WTC11 (cell line): ENCODE results near the gene CYP11A1. TPM values are rescaled to one million over a fixed set of nuclear protein-coding genes. Genes with fewer than 3 reads are reported as not detected.
"Not testable (repeated sequence)": the region's sequence is repeated elsewhere in the genome, so short reads cannot be mapped to it uniquely, and the experiment has no call there.

Experiments
- ATAC-seq: fragments of 200-7000 bp; cut with Tn5 transposase; 2 replicates; pipeline ENCODE4 v1.10.0; 2021; ENCODE audit warnings: mild to moderate bottlenecking, moderate library complexity
- CTCF ChIA-PET: fragments of 300-600 bp; sonication (Branson Sonifier 250); formaldehyde crosslinking; loops from one replicate; lab custom pipeline; 2021; ENCODE audit warnings: antibody characterized with exemption; lab: Charles Lee
- POLR2A ChIA-PET: fragments of 350-600 bp; sonication (Branson Sonifier 250); formaldehyde crosslinking; loops from one replicate; lab custom pipeline; 2021; ENCODE audit warnings: antibody characterized with exemption; lab: Charles Lee
- DNase-seq: peaks from one replicate; pipeline ENCODE4 v3.0.0; 2021; ENCODE audit warnings: low spot score
- H3K27ac Mint-ChIP-seq: 2 replicates; pipeline ENCODE4 v1.8.0; 2021; ENCODE audit warnings: mixed read lengths
- H3K27me3 Mint-ChIP-seq: 2 replicates; pipeline ENCODE4 v1.8.0; 2021; ENCODE audit warnings: low read depth, mild to moderate bottlenecking, moderate library complexity, mixed read lengths
- H3K36me3 Mint-ChIP-seq: 2 replicates; pipeline ENCODE4 v1.8.0; 2021; ENCODE audit warnings: mixed read lengths
- H3K4me1 Mint-ChIP-seq: 2 replicates; pipeline ENCODE4 v1.8.0; 2022; ENCODE audit warnings: mixed read lengths
- H3K4me3 Mint-ChIP-seq: 2 replicates; pipeline ENCODE4 v1.8.0; 2021; ENCODE audit warnings: mild to moderate bottlenecking, moderate library complexity, mixed read lengths
- H3K9me3 Mint-ChIP-seq: 2 replicates; pipeline ENCODE4 v1.8.0; 2021; ENCODE audit warnings: mixed read lengths
- CREM ChIP-seq: sonication (generic); formaldehyde crosslinking; IDR thresholded peaks from 2 replicates; pipeline ENCODE4 v1.8.1; 2022; ENCODE audit warnings: mild to moderate bottlenecking, missing genetic modification reagents, moderate library complexity
- ETV6 ChIP-seq: sonication (generic); formaldehyde crosslinking; IDR thresholded peaks from 2 replicates; pipeline ENCODE4 v1.8.1; 2022; ENCODE audit warnings: mild to moderate bottlenecking, missing genetic modification reagents
- FOXJ3 ChIP-seq: sonication (generic); formaldehyde crosslinking; IDR thresholded peaks from 2 replicates; pipeline ENCODE4 v1.9.0; 2021; ENCODE audit warnings: missing genetic modification reagents, mild to moderate bottlenecking, borderline replicate concordance
- GABPB1 ChIP-seq: sonication (generic); formaldehyde crosslinking; IDR thresholded peaks from 2 replicates; pipeline ENCODE4 v1.8.1; 2023; ENCODE audit warnings: mild to moderate bottlenecking, missing genetic modification reagents
- GTF2I ChIP-seq: fragments of 250-450 bp; sonication (Bioruptor Pico); conservative IDR thresholded peaks from 2 replicates; pipeline ENCODE4 v1.4.0; 2021; ENCODE audit warnings: mild to moderate bottlenecking
- MYBL2 ChIP-seq: sonication (generic); formaldehyde crosslinking; IDR thresholded peaks from 2 replicates; pipeline ENCODE4 v1.8.1; 2023; ENCODE audit warnings: mild to moderate bottlenecking, moderate library complexity, missing genetic modification reagents
- NFE2L1 ChIP-seq: sonication (generic); formaldehyde crosslinking; IDR thresholded peaks from 2 replicates; pipeline ENCODE4 v1.8.1; 2023; ENCODE audit warnings: missing genetic modification reagents
- OVOL2 ChIP-seq: fragments of 250-450 bp; sonication (Bioruptor Pico); IDR thresholded peaks from 2 replicates; pipeline ENCODE4 v1.9.0; 2021; ENCODE audit warnings: mild to moderate bottlenecking, borderline replicate concordance
- RELA ChIP-seq: sonication (generic); formaldehyde crosslinking; IDR thresholded peaks from 2 replicates; pipeline ENCODE4 v1.8.1; 2022; ENCODE audit warnings: missing genetic modification reagents, mild to moderate bottlenecking, borderline replicate concordance
- RORB ChIP-seq: fragments of 250-450 bp; sonication (Bioruptor Pico); IDR thresholded peaks from 2 replicates; pipeline ENCODE4 v1.9.0; 2021; ENCODE audit warnings: mild to moderate bottlenecking
- TCF7 ChIP-seq: sonication (generic); formaldehyde crosslinking; IDR thresholded peaks from 2 replicates; pipeline ENCODE4 v1.8.0; 2022; ENCODE audit warnings: mild to moderate bottlenecking, low read depth, missing genetic modification reagents, moderate library complexity
- TEAD1 ChIP-seq: sonication (generic); formaldehyde crosslinking; IDR thresholded peaks from 2 replicates; pipeline ENCODE4 v1.8.0; 2022; ENCODE audit warnings: mild to moderate bottlenecking, missing genetic modification reagents
- TP53 ChIP-seq: sonication (generic); formaldehyde crosslinking; IDR thresholded peaks from 2 replicates; pipeline ENCODE4 v1.8.1; 2023; ENCODE audit warnings: mild to moderate bottlenecking, missing genetic modification reagents
- ZNF121 ChIP-seq: sonication (generic); formaldehyde crosslinking; IDR thresholded peaks from 2 replicates; pipeline ENCODE4 v1.8.0; 2023; ENCODE audit warnings: missing genetic modification reagents
- ZNF219 ChIP-seq: sonication (generic); formaldehyde crosslinking; IDR thresholded peaks from 2 replicates; pipeline ENCODE4 v1.8.0; 2023; ENCODE audit warnings: missing genetic modification reagents, mild to moderate bottlenecking, borderline replicate concordance
- ZNF396 ChIP-seq: fragments of 250-450 bp; sonication (Bioruptor Pico); IDR thresholded peaks from 2 replicates; pipeline ENCODE4 v1.8.0; 2021; ENCODE audit warnings: mild to moderate bottlenecking, moderate library complexity, borderline replicate concordance
- total RNA-seq: library from RNA; stranded (reverse); gene quantifications from 3 replicates; pipeline ENCODE4 v1.2.3, GENCODE V29; 2021
- TF ChIP-seq, protein P1 (sequence below): sonication (generic); formaldehyde crosslinking; IDR thresholded peaks from 2 replicates; pipeline ENCODE4 v1.8.0; 2022; ENCODE audit warnings: missing genetic modification reagents
- TF ChIP-seq, protein P2 (sequence below): sonication (generic); formaldehyde crosslinking; IDR thresholded peaks from 2 replicates; pipeline ENCODE4 v1.8.0; 2023; ENCODE audit warnings: missing genetic modification reagents
- TF ChIP-seq, protein P3 (sequence below): sonication (generic); formaldehyde crosslinking; conservative IDR thresholded peaks from 2 replicates; pipeline ENCODE4 v1.8.1; 2022; ENCODE audit warnings: mild to moderate bottlenecking, missing genetic modification reagents
- TF ChIP-seq, protein P4 (sequence below): sonication (generic); formaldehyde crosslinking; IDR thresholded peaks from 2 replicates; pipeline ENCODE4 v1.8.1; 2023; ENCODE audit warnings: mild to moderate bottlenecking, missing genetic modification reagents

Gene CYP11A1
- total RNA-seq, 1 experiment from 2014 or later: 3.4 TPM

DNA sequence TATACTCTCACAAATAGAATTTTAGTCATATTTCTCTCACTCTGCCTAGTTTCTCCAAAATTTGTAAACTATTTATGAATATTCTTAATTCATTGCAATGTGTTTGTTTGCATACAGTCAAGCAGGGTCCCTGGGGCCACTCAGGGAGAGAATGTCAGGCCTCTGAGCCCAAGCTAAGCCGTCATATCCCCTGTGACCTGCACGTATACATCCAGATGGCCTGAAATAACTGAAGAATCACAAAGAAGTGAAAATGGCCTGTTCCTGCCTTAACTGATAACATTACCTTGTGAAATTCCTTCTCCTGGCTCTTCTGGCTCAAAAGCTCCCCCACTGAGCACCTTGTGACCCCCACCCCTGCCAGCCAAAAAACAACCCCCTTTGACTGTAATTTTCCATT is 13.5 kb downstream of the CYP11A1 start:
- Mint-ChIP-seq H3K36me3 (peaks cover 30% of the 10 kb centered on the region), H3K4me1 (peaks cover 26% of the 10 kb centered on the region), H3K9me3 (peaks cover 31% of the 10 kb centered on the region)
- CTCF ChIA-PET, H3K27ac Mint-ChIP-seq, ATAC-seq, H3K4me3 Mint-ChIP-seq, H3K27me3 Mint-ChIP-seq, POLR2A ChIA-PET: not testable (repeated sequence)
- DNase-seq: peak; percentile 3

DNA sequence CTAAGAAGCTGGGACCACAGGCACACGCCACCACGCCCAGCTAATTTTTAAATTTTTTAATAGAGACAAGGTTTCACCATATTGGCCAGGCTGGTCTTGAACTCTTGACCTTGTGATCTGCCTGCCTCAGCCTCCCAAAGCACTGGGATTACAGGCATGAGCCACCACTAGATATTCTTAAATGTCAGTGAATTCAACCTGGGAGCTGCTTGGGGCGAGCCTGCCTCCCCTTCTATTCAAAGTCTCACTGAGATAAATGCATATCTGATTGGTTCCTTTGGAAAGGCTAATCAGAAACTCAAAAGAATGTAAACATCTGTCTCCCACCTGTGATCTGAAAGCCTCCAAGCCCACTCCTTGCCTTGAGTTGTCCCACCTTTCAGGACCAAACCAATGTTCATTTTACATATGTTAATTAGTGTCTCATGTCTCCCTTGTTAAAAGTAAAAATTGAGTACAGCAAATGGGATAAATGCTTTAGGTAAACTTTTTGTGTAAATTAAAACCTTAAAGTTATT is 15.0 kb downstream of the CYP11A1 start:
- peaks cover 31% of the 10 kb centered on the region for H3K9me3 Mint-ChIP-seq
- ChIA-PET CTCF (interaction anchor here (1.0 kb wide), 1 partner anchor 32 kb away, joined by 5 read pairs; no protein-coding TSS in a partner anchor), POLR2A (no interaction called here)
- H3K36me3 Mint-ChIP-seq: peaks cover 30% of the 10 kb centered on the region
- H3K4me3 Mint-ChIP-seq: no peak overlapping the region
- DNase-seq (peak; percentile 11), ATAC-seq (peak; percentile 69)
- no peak overlapping the region for H3K27ac Mint-ChIP-seq
- peaks cover 5% of the 10 kb centered on the region; the same call in 1 of the 2 replicates for H3K27me3 Mint-ChIP-seq
- TF ChIP-seq NFE2L1 (CRISPR knock-in tag) (no peak), ZNF219 (CRISPR knock-in tag) (no peak), ETV6 (CRISPR knock-in tag) (no peak), GABPB1 (CRISPR knock-in tag) (no peak), ZNF396 (CRISPR knock-in tag) (no peak), TP53 (CRISPR knock-in tag) (no peak), MYBL2 (CRISPR knock-in tag) (no peak), GTF2I (CRISPR knock-in tag) (no peak), TCF7 (CRISPR knock-in tag) (no peak), FOXJ3 (CRISPR knock-in tag) (no peak), RELA (no peak), CREM (CRISPR knock-in tag) (no peak), RORB (no peak), ZNF121 (CRISPR knock-in tag) (no peak), OVOL2 (CRISPR knock-in tag) (no peak), TEAD1 (CRISPR knock-in tag) (no peak)
- TF ChIP-seq, protein P1, sequence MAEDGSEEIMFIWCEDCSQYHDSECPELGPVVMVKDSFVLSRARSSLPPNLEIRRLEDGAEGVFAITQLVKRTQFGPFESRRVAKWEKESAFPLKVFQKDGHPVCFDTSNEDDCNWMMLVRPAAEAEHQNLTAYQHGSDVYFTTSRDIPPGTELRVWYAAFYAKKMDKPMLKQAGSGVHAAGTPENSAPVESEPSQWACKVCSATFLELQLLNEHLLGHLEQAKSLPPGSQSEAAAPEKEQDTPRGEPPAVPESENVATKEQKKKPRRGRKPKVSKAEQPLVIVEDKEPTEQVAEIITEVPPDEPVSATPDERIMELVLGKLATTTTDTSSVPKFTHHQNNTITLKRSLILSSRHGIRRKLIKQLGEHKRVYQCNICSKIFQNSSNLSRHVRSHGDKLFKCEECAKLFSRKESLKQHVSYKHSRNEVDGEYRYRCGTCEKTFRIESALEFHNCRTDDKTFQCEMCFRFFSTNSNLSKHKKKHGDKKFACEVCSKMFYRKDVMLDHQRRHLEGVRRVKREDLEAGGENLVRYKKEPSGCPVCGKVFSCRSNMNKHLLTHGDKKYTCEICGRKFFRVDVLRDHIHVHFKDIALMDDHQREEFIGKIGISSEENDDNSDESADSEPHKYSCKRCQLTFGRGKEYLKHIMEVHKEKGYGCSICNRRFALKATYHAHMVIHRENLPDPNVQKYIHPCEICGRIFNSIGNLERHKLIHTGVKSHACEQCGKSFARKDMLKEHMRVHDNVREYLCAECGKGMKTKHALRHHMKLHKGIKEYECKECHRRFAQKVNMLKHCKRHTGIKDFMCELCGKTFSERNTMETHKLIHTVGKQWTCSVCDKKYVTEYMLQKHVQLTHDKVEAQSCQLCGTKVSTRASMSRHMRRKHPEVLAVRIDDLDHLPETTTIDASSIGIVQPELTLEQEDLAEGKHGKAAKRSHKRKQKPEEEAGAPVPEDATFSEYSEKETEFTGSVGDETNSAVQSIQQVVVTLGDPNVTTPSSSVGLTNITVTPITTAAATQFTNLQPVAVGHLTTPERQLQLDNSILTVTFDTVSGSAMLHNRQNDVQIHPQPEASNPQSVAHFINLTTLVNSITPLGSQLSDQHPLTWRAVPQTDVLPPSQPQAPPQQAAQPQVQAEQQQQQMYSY (CRISPR knock-in tag): no peak
- TF ChIP-seq, protein P2, sequence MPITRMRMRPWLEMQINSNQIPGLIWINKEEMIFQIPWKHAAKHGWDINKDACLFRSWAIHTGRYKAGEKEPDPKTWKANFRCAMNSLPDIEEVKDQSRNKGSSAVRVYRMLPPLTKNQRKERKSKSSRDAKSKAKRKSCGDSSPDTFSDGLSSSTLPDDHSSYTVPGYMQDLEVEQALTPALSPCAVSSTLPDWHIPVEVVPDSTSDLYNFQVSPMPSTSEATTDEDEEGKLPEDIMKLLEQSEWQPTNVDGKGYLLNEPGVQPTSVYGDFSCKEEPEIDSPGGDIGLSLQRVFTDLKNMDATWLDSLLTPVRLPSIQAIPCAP: no peak
- TF ChIP-seq, protein P3, sequence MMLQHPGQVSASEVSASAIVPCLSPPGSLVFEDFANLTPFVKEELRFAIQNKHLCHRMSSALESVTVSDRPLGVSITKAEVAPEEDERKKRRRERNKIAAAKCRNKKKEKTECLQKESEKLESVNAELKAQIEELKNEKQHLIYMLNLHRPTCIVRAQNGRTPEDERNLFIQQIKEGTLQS (CRISPR knock-in tag): no peak
- TF ChIP-seq, protein P4, sequence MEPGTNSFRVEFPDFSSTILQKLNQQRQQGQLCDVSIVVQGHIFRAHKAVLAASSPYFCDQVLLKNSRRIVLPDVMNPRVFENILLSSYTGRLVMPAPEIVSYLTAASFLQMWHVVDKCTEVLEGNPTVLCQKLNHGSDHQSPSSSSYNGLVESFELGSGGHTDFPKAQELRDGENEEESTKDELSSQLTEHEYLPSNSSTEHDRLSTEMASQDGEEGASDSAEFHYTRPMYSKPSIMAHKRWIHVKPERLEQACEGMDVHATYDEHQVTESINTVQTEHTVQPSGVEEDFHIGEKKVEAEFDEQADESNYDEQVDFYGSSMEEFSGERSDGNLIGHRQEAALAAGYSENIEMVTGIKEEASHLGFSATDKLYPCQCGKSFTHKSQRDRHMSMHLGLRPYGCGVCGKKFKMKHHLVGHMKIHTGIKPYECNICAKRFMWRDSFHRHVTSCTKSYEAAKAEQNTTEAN: no peak
- peaks cover 26% of the 10 kb centered on the region for H3K4me1 Mint-ChIP-seq
